Measurements from ENCODE around the gene SMURF1.
"Not testable (repeated sequence)": the region's sequence is repeated elsewhere in the genome, so short reads cannot be mapped to it uniquely, and the experiment has no call there.

The SMURF1 gene

DNA sequence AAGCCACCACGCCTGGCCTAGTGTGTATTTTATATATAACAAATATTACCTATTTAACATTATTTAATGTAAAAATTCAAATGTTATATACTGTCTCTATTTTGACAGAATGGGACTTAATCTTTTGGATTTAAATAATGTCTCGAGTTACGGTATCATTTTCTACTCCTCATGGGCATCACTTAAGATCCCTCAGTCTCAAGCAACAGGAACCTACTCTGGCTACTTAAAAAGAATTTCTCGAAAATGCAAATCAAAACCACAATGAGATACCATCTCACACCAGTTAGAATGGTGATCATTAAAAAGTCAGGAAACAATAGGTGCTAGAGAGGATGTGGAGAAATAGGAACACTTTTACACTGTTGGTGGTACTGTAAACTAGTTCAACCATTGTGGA, 19.8 kb upstream of the SMURF1 start:
- not testable (repeated sequence) for H3K4me1 Mint-ChIP-seq; H3K36me3 Mint-ChIP-seq; ATAC-seq; DNase-seq (ENCODE audit: low spot score in 2 of 2); H3K9me3 Mint-ChIP-seq; H3K4me3 Mint-ChIP-seq; H3K27ac Mint-ChIP-seq

- Mint-ChIP-seq H3K27ac (no peak overlapping the region), H3K4me3 (no peak overlapping the region), H3K36me3 (no peaks in the 10 kb centered on the region), H3K4me1 (no peaks in the 10 kb centered on the region), H3K9me3 (no peaks in the 10 kb centered on the region)
- no peak for ATAC-seq
- no peak for DNase-seq (ENCODE audit: low spot score in 2 of 2)
Measured at GRCh38 chr7:99156649-99157048, 12.7 kb upstream of the SMURF1 start.

GRCh38 chr7:99155211-99155610, 11.3 kb upstream of the SMURF1 start:
- no peaks in the 10 kb centered on the region for H3K36me3 Mint-ChIP-seq
- no peaks in the 10 kb centered on the region for H3K4me1 Mint-ChIP-seq
- DNase-seq (ENCODE audit: low spot score in 2 of 2), result no peak

GRCh38 chr7:99146979-99147378, 3.1 kb upstream of the SMURF1 start:
- H3K4me3 Mint-ChIP-seq, result no peak overlapping the region
- H3K27ac Mint-ChIP-seq, result no peak overlapping the region
- H3K36me3 Mint-ChIP-seq, result peaks cover 14% of the 10 kb centered on the region
- DNase-seq (ENCODE audit: low spot score in 2 of 2) (no peak), ATAC-seq (no peak)
- H3K9me3 Mint-ChIP-seq, result no peaks in the 10 kb centered on the region
- H3K4me1 Mint-ChIP-seq, result peaks cover 18% of the 10 kb centered on the region

More at GRCh38 chr7:99155211-99155610, 11.3 kb upstream of the SMURF1 start:
- no peak for ATAC-seq
- H3K9me3 Mint-ChIP-seq, result no peaks in the 10 kb centered on the region
- H3K27ac Mint-ChIP-seq, result no peak overlapping the region
- H3K4me3 Mint-ChIP-seq, result no peak overlapping the region

GRCh38 chr7:99143521-99143852, 421 bp downstream of the SMURF1 start:
- peaks cover 42% of the 10 kb centered on the region for H3K4me1 Mint-ChIP-seq
- H3K27ac Mint-ChIP-seq, result peak overlapping the region; percentile 85
- peak overlapping the region; percentile 83 for H3K4me3 Mint-ChIP-seq
- DNase-seq (ENCODE audit: low spot score in 2 of 2) (no peak), ATAC-seq (peak; percentile 65)
- H3K9me3 Mint-ChIP-seq, result no peaks in the 10 kb centered on the region
- peaks cover 16% of the 10 kb centered on the region for H3K36me3 Mint-ChIP-seq

- Mint-ChIP-seq H3K4me3 (peak overlapping the region; percentile 83), H3K4me1 (peaks cover 42% of the 10 kb centered on the region), H3K36me3 (peaks cover 16% of the 10 kb centered on the region), H3K27ac (peak overlapping the region; percentile 85), H3K9me3 (no peaks in the 10 kb centered on the region)
- DNase-seq (ENCODE audit: low spot score in 2 of 2) (peak; percentile 74 to 93), ATAC-seq (peak; percentile 29)
Measured at GRCh38 chr7:99142727-99143520, 984 bp downstream of the SMURF1 start.

- DNase-seq (ENCODE audit: low spot score in 2 of 2) (peak; percentile 39 to 72), ATAC-seq (peak; percentile 3)
- peak overlapping the region; percentile 83 for H3K4me3 Mint-ChIP-seq
- H3K4me1 Mint-ChIP-seq, result peaks cover 42% of the 10 kb centered on the region
- peak overlapping the region; percentile 85 for H3K27ac Mint-ChIP-seq
- H3K9me3 Mint-ChIP-seq, result no peaks in the 10 kb centered on the region
- H3K36me3 Mint-ChIP-seq, result peaks cover 16% of the 10 kb centered on the region
Measured at GRCh38 chr7:99141841-99142726, 1.8 kb downstream of the SMURF1 start.

DNA sequence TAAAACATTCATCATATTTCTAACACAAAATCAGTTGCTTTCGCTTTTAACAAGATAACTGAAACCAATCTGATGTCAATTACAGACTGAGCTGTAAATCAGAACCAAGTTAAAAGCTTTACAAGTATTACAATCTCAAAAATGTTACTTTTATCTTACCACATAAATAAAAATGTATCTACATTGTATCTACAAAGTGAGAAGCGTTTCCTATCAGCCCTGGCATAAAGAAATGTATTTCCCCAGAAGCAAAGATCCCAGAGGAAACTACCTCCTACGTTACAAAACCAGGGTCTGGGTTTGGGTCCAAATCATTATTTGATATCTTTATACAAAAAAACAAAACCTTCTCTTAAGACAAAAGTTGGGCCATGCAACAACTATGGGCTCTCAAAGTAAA, 2.6 kb downstream of the SMURF1 start:
- DNase-seq (ENCODE audit: low spot score in 2 of 2) (no peak), ATAC-seq (no peak)
- peak overlapping the region; percentile 83 for H3K4me3 Mint-ChIP-seq
- H3K27ac Mint-ChIP-seq, result peak overlapping the region; percentile 85
- no peaks in the 10 kb centered on the region for H3K9me3 Mint-ChIP-seq
- H3K4me1 Mint-ChIP-seq, result peaks cover 42% of the 10 kb centered on the region
- H3K36me3 Mint-ChIP-seq, result peaks cover 16% of the 10 kb centered on the region

DNA sequence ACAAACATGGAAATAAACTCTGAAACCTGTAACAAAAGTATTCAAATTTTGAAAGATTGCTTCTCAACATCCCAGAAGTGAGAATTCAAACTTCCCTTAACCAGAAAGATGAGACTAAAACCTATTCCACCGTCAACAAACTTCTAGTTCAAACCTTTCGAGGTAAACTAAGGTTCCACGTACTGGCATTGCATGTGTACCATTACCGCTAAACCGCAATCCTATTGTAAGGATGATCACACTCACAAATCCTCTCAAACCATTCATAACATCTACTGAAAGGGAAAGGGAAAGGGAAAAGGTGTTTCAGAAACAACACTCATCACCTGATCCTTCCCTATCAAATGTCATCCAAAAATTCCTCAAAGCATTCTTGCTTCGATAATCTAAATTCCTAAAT, 3.1 kb downstream of the SMURF1 start:
- DNase-seq (ENCODE audit: low spot score in 2 of 2) (no peak), ATAC-seq (no peak)
- Mint-ChIP-seq H3K4me3 (peak overlapping the region; percentile 83), H3K27ac (peak overlapping the region; percentile 85), H3K36me3 (peaks cover 16% of the 10 kb centered on the region), H3K4me1 (peaks cover 47% of the 10 kb centered on the region), H3K9me3 (no peaks in the 10 kb centered on the region)

DNA sequence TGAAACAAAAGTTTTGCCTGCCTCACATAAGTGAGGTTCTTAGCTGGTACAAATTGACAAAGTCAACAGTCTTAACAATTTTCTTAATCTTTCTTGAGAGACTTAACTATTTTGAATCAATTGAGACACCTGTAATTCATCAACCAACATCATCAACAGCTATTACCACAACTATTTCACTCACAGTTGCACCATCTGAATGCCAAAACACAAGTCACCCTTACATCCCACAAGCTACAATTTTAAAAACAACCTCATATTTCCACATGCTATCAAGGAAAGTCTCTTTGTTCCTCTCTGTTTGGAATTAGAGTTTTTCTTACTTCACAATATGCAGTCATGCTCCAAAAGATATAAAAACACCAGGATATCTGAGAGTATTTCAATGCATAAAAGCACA, 4.9 kb downstream of the SMURF1 start:
- Mint-ChIP-seq H3K36me3 (peaks cover 16% of the 10 kb centered on the region), H3K4me1 (peaks cover 47% of the 10 kb centered on the region), H3K4me3 (no peak overlapping the region), H3K9me3 (no peaks in the 10 kb centered on the region), H3K27ac (no peak overlapping the region)
- no peak for DNase-seq (ENCODE audit: low spot score in 2 of 2)
- ATAC-seq, result no peak

GRCh38 chr7:99137411-99138180, 6.3 kb downstream of the SMURF1 start:
- Mint-ChIP-seq H3K36me3 (peaks cover 8% of the 10 kb centered on the region), H3K4me3 (no peak overlapping the region), H3K4me1 (peaks cover 55% of the 10 kb centered on the region), H3K27ac (no peak overlapping the region), H3K9me3 (no peaks in the 10 kb centered on the region)
- DNase-seq (ENCODE audit: low spot score in 2 of 2), result no peak
- ATAC-seq, result no peak

- no peak for DNase-seq (ENCODE audit: low spot score in 2 of 2)
- Mint-ChIP-seq H3K9me3 (no peaks in the 10 kb centered on the region), H3K4me1 (peaks cover 54% of the 10 kb centered on the region), H3K4me3 (no peak overlapping the region), H3K36me3 (no peaks in the 10 kb centered on the region), H3K27ac (no peak overlapping the region)
- ATAC-seq, result no peak
Measured at GRCh38 chr7:99135938-99136337, 8.0 kb downstream of the SMURF1 start.

- Mint-ChIP-seq H3K4me1 (peaks cover 45% of the 10 kb centered on the region), H3K27ac (no peak overlapping the region), H3K9me3 (no peaks in the 10 kb centered on the region), H3K36me3 (no peaks in the 10 kb centered on the region), H3K4me3 (no peak overlapping the region)
- DNase-seq (ENCODE audit: low spot score in 2 of 2), result no peak
- ATAC-seq, result no peak
Measured at GRCh38 chr7:99133766-99134564, 9.9 kb downstream of the SMURF1 start.

GRCh38 chr7:99132595-99133321, 11.2 kb downstream of the SMURF1 start:
- Mint-ChIP-seq H3K27ac (peak overlapping the region; percentile 46), H3K9me3 (no peaks in the 10 kb centered on the region), H3K4me3 (no peak overlapping the region), H3K36me3 (no peaks in the 10 kb centered on the region), H3K4me1 (peaks cover 42% of the 10 kb centered on the region)
- ATAC-seq, result no peak
- DNase-seq (ENCODE audit: low spot score in 2 of 2), result no peak
